Measurements from ENCODE around the gene SUGP1. TPM values are rescaled to one million over a fixed set of nuclear protein-coding genes. Genes with fewer than 3 reads are reported as not detected.

SUGP1 gene
- polyA plus RNA-seq, 3 donors = 17.4 to 38.8 (median 18.1) TPM

DNA sequence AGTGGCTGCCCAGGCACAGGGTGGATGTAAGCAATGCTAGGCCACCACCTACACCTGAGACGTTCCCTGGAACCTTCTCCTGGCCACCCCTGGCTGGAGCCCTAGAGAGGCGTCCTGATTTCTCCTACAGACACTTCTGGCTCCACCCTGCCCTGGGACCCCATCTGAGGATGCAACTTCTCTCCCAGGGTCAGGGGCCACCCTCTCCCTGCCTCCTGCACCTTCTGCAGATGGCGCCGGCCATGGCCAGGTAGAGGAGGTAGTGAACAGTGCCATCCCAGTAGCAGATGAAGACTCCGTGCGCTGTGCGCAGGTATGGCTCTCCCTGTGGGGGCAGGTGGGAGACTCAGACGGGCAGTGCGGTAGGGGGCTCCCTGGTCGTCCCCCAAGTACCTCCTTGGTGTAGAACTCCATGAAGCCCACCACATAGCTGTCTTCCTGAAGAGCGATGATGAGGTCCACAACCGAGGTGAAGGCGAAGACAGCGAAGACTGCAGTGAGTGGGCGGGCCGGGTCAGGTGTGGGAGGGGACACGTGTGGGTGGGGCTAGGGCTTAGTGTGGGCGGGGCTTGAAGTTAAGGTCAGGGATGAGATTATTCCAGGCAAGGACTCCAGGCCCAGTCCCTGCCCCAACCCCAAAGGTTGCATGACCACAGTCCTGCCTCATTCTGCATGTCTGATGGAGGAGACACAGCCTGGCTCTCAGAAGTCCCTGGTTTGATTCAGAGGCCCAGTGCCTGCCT, 50.2 kb downstream of the SUGP1 start:
- intact Hi-C loops (cut with micrococcal nuclease) = no loop called here

More for the DNA sequence above, 50.2 kb downstream of the SUGP1 start:
- Mint-ChIP-seq H3K27me3 (ENCODE audit: low read depth in 3 of 3) (peaks cover 29 to 46% (median 39%) of the 10 kb centered on the region in 3 donors), H3K4me1 (peaks cover 5% of the 10 kb centered on the region), H3K27ac (no peak overlapping the region), H3K36me3 (peaks cover 6 to 9% of the 10 kb centered on the region in 2 donors), H3K4me3 (no peak overlapping the region), H3K9me3 (peaks cover 0 to 13% (median 2%) of the 10 kb centered on the region in 7 donors)
- Histone ChIP-seq H3K79me2 (ENCODE audit: insufficient read depth, low read length) (no peaks in the 10 kb centered on the region), H4K20me1 (ENCODE audit: insufficient read depth, low read length) (no peaks in the 10 kb centered on the region), H3K9me3 (replicated peaks in 1 of 2; ENCODE audit: control insufficient read depth in 1 of 2, insufficient read depth in 1 of 2, low read length in 2 of 2) (no peaks in the 10 kb centered on the region), H3K4me1 (ENCODE audit: control insufficient read depth in 1 of 2, insufficient read depth in 2 of 2, low read length in 2 of 2) (no peaks in the 10 kb centered on the region), H2AFZ (ENCODE audit: insufficient read depth, low read depth, low read length, poor library complexity, severe bottlenecking) (no peak overlapping the region), H3K36me3 (replicated peaks in 1 of 2; ENCODE audit: control insufficient read depth in 1 of 2, insufficient read depth in 2 of 2, low read length in 2 of 2) (peaks cover 0 to 3% of the 10 kb centered on the region in 2 donors), H3K27ac (ENCODE audit: low read depth in 1 of 2, low read length in 2 of 2) (no peak overlapping the region), H3K4me2 (replicated peaks; ENCODE audit: extremely low read depth, low read length, poor library complexity, severe bottlenecking) (no peak overlapping the region), H3K4me3 (replicated peaks in 1 of 3; ENCODE audit: low read depth in 2 of 3, low read length in 3 of 3) (no peak overlapping the region), H3K9ac (ENCODE audit: insufficient read depth, low read length, poor library complexity, severe bottlenecking) (no peak overlapping the region), H3K27me3 (ENCODE audit: control insufficient read depth in 2 of 2, insufficient read depth in 2 of 2, low read length in 2 of 2) (peaks cover 6 to 20% of the 10 kb centered on the region in 2 donors)
- DNase-seq = no peak
- 74% methylated on average over 14 of the region's 18 CpGs for whole genome bisulfite sequencing (ENCODE audit: insufficient coverage)
- TF ChIP-seq CTCF (IDR thresholded peaks at IDR 0.05) = no peak

Measured in CD14-positive monocyte (primary cell).